Activated CD8-positive, alpha-beta T cell treated with anti-CD3 and anti-CD28 coated beads, Interleukin-2, amount 10 ng/mL, durations not matched to agents 7 days and 5 days (primary cell): ENCODE measurements around the gene C4orf50. TPM values are rescaled to one million over a fixed set of nuclear protein-coding genes. Genes with fewer than 3 reads are reported as not detected.
A peak's percentile ranks its signal among the peaks of the same experiment; 100 is the strongest.
"Not testable (repeated sequence)": the region's sequence is repeated elsewhere in the genome, so short reads cannot be mapped to it uniquely, and the experiment has no call there.

ENCODE experiments used
- ATAC-seq: fragments of 150-1000 bp; cut with Tn5 transposase; one replicate; pipeline ENCODE4 v1.10.0; 2021; ENCODE audit warnings: moderate library complexity
- CTCF ChIA-PET: fragments of 350-600 bp; sonication (Branson Sonifier 250); formaldehyde crosslinking; loops from one replicate; lab custom pipeline; 2021; ENCODE audit warnings: antibody characterized with exemption; lab: Charles Lee
- POLR2A ChIA-PET: fragments of 350-600 bp; sonication (Branson Sonifier 250); formaldehyde crosslinking; loops from one replicate; lab custom pipeline; 2021; ENCODE audit warnings: antibody characterized with exemption; lab: Charles Lee
- DNase-seq: peaks from one replicate; pipeline ENCODE4 v3.0.0-alpha.2; 2020
- H3K27ac Mint-ChIP-seq: one replicate; pipeline ENCODE4 v1.8.0; 2021; ENCODE audit warnings: mild to moderate bottlenecking, mixed read lengths
- H3K27me3 Mint-ChIP-seq: one replicate; pipeline ENCODE4 v1.8.0; 2021; ENCODE audit warnings: low read depth, mixed read lengths
- H3K36me3 Mint-ChIP-seq: one replicate; pipeline ENCODE4 v1.8.0; 2021; ENCODE audit warnings: low read depth, mixed read lengths
- H3K4me1 Mint-ChIP-seq: one replicate; pipeline ENCODE4 v1.8.0; 2021; ENCODE audit warnings: low read depth, mixed read lengths
- H3K4me3 Mint-ChIP-seq: one replicate; pipeline ENCODE4 v1.8.0; 2021; ENCODE audit warnings: mild to moderate bottlenecking, mixed read lengths
- H3K9me3 Mint-ChIP-seq: one replicate; pipeline ENCODE4 v1.8.0; 2022; ENCODE audit warnings: mixed read lengths; ENCODE audit not compliant: insufficient read depth
- total RNA-seq, 2 experiments: library from RNA; stranded (reverse); gene quantifications; one replicate each; pipeline ENCODE4 v1.2.3, GENCODE V29; 2021

Gene C4orf50
- total RNA-seq, 2 experiments from 2014 or later = 0.13 to 0.24 TPM

- ChIA-PET CTCF (no interaction called here), POLR2A (no interaction called here)
- Mint-ChIP-seq H3K4me1 (peaks cover 43% of the 10 kb centered on the region), H3K36me3 (no peaks in the 10 kb centered on the region), H3K4me3 (peak overlapping the region; percentile 7), H3K27ac (peak overlapping the region; percentile 27), H3K27me3 (peaks cover 8% of the 10 kb centered on the region), H3K9me3 (peaks cover 3% of the 10 kb centered on the region)
- DNase-seq = no peak
- no peak for ATAC-seq
These were observed 151.1 kb downstream of the C4orf50 start for GRCh38 chr4:5866841-5867813.

GRCh38 chr4:5865896-5866599 is 152.2 kb downstream of the C4orf50 start:
- ATAC-seq (peak; percentile 64), DNase-seq (peak; percentile 40)
- Mint-ChIP-seq H3K4me3 (no peak overlapping the region), H3K36me3 (no peaks in the 10 kb centered on the region), H3K4me1 (peaks cover 43% of the 10 kb centered on the region), H3K9me3 (no peaks in the 10 kb centered on the region), H3K27me3 (peaks cover 8% of the 10 kb centered on the region), H3K27ac (peak overlapping the region; percentile 18)
- ChIA-PET POLR2A (no interaction called here), CTCF (no interaction called here)

- Mint-ChIP-seq H3K4me1 (peaks cover 35% of the 10 kb centered on the region), H3K27me3 (peaks cover 2% of the 10 kb centered on the region), H3K9me3 (no peaks in the 10 kb centered on the region), H3K4me3 (no peak overlapping the region), H3K27ac (no peak overlapping the region), H3K36me3 (no peaks in the 10 kb centered on the region)
- peak; percentile 66 for DNase-seq
- POLR2A ChIA-PET = no interaction called here
- peak; percentile 74 for ATAC-seq
- CTCF ChIA-PET = no interaction called here
These were observed 154.6 kb downstream of the C4orf50 start for GRCh38 chr4:5863461-5864113.

GRCh38 chr4:5858020-5858769 is 160.0 kb downstream of the C4orf50 start:
- no peaks in the 10 kb centered on the region for H3K36me3 Mint-ChIP-seq
- no peaks in the 10 kb centered on the region for H3K9me3 Mint-ChIP-seq
- no peak overlapping the region for H3K27ac Mint-ChIP-seq
- no peak for DNase-seq
- peaks cover 1% of the 10 kb centered on the region for H3K4me1 Mint-ChIP-seq
- POLR2A ChIA-PET = interaction anchor here (0.6 kb wide), 1 partner anchor 434 kb away, joined by 3 read pairs; no protein-coding TSS in a partner anchor
- no peak for ATAC-seq
- H3K4me3 Mint-ChIP-seq = no peak overlapping the region
- H3K27me3 Mint-ChIP-seq = no peaks in the 10 kb centered on the region
- CTCF ChIA-PET = no interaction called here

- ChIA-PET CTCF (no interaction called here), POLR2A (interaction anchor here (0.6 kb wide), 1 partner anchor 435 kb away, joined by 3 read pairs; no protein-coding TSS in a partner anchor)
- Mint-ChIP-seq H3K27ac (no peak overlapping the region), H3K36me3 (no peaks in the 10 kb centered on the region), H3K4me3 (no peak overlapping the region), H3K9me3 (no peaks in the 10 kb centered on the region), H3K4me1 (no peaks in the 10 kb centered on the region), H3K27me3 (no peaks in the 10 kb centered on the region)
- DNase-seq = no peak
- no peak for ATAC-seq
These were observed 161.0 kb downstream of the C4orf50 start for GRCh38 chr4:5857199-5857598.

GRCh38 chr4:5856362-5856761 is 161.9 kb downstream of the C4orf50 start:
- DNase-seq, H3K4me1 Mint-ChIP-seq, CTCF ChIA-PET, H3K4me3 Mint-ChIP-seq, H3K27ac Mint-ChIP-seq, H3K9me3 Mint-ChIP-seq, H3K27me3 Mint-ChIP-seq, POLR2A ChIA-PET, H3K36me3 Mint-ChIP-seq, ATAC-seq: not testable (repeated sequence)

GRCh38 chr4:5854929-5855328 is 163.3 kb downstream of the C4orf50 start:
- Mint-ChIP-seq H3K9me3 (no peaks in the 10 kb centered on the region), H3K4me1 (no peaks in the 10 kb centered on the region), H3K36me3 (no peaks in the 10 kb centered on the region), H3K27ac (no peak overlapping the region), H3K27me3 (no peaks in the 10 kb centered on the region), H3K4me3 (no peak overlapping the region)
- ATAC-seq (no peak), DNase-seq (no peak)
- ChIA-PET CTCF (no interaction called here), POLR2A (no interaction called here)

- no peak overlapping the region for H3K4me3 Mint-ChIP-seq
These were observed 165.6 kb downstream of the C4orf50 start for GRCh38 chr4:5852523-5853202.

GRCh38 chr4:5851637-5852301 is 166.5 kb downstream of the C4orf50 start:
- CTCF ChIA-PET = no interaction called here

More at GRCh38 chr4:5852523-5853202, 165.6 kb downstream of the C4orf50 start:
- ATAC-seq (no peak), DNase-seq (no peak)
- Mint-ChIP-seq H3K36me3 (no peaks in the 10 kb centered on the region), H3K27me3 (peaks cover 4% of the 10 kb centered on the region), H3K9me3 (no peaks in the 10 kb centered on the region), H3K4me1 (no peaks in the 10 kb centered on the region), H3K27ac (no peak overlapping the region)
- ChIA-PET POLR2A (no interaction called here), CTCF (no interaction called here)

More at GRCh38 chr4:5851637-5852301, 166.5 kb downstream of the C4orf50 start:
- peaks cover 4% of the 10 kb centered on the region for H3K27me3 Mint-ChIP-seq
- H3K9me3 Mint-ChIP-seq = no peaks in the 10 kb centered on the region
- no peaks in the 10 kb centered on the region for H3K36me3 Mint-ChIP-seq
- H3K27ac Mint-ChIP-seq = no peak overlapping the region
- DNase-seq (no peak), ATAC-seq (no peak)
- no peak overlapping the region for H3K4me3 Mint-ChIP-seq
- POLR2A ChIA-PET = no interaction called here
- H3K4me1 Mint-ChIP-seq = no peaks in the 10 kb centered on the region
